Daoy (cell line): Measurements from ENCODE around the gene GNAL. TPM values are rescaled to one million over a fixed set of nuclear protein-coding genes. Genes with fewer than 3 reads are reported as not detected.

Experiments
- DNase-seq: peaks from one replicate; pipeline ENCODE4 v3.0.0-alpha.2; 2015; ENCODE audit warnings: low read depth
- total RNA-seq: library from RNA; depleted of rRNA; stranded (reverse); fragments of >200 nt; shearing (Covaris generic); gene quantifications from 2 replicates; pipeline ENCODE4 v1.2.3, GENCODE V29; 2014

The GNAL gene
- total RNA-seq, 1 experiment from 2014 or later, result 0.97 TPM

DNA sequence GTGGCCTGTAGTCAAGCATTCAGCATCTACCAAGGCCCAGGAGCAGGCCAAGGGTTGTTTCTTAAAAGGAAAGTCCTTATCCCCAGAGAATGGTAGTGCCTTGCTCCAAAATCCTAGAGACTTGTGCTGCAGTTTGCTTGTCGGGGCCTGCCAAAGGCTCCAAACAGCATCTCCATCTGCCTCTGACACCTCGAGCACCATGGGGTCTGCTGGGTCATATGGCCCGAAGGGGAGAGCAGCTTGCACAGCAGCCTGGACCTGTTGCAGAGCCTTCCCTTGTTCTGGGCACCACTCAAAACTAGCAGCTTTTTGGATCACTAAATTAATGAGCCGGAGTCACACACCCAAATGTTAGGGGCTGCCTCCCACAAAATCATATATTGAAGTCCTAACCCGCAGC is 35.7 kb downstream of the GNAL start:
- DNase-seq, result no peak

DNA sequence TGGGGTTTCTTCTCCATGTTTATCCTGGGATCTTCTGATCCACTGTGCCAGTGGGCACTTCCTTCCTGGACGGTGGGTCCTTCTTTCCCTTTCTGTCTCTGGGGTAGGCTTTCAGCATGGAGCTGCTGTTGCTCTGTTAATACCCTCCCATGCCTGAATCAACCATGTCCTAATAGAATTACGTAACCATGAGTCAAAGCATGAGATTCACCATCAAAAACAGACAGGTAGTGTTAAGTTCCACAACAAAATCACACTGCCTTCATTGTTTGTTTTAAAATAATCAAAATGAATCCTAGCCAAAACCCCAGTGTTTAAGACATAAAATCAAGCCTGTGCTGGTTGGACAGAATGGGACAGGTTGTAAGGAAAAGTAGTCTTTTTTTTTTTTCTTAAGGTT is 37.5 kb downstream of the GNAL start:
- DNase-seq, result no peak

GRCh38 chr18:11728249-11728648 is 39.2 kb downstream of the GNAL start:
- peak; percentile 14 for DNase-seq

DNA sequence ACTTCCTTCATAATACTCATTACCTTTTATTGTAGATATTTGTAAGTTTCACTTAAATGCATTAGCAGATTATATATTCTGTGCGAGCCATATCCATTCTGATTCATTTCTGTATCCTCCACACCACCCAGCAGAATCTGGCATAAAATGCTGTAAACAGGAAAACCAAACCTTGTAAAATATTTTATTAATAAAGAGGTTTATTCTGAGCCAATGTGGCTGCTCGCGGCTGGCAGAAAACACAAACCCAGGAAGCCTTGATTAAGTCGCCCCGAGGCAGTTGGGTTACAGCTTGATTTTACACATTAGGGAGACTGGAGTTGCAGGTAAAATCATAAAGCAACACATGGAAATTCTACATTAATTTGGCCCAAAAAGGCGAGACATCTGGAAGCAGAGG is 40.5 kb downstream of the GNAL start:
- no peak for DNase-seq

DNA sequence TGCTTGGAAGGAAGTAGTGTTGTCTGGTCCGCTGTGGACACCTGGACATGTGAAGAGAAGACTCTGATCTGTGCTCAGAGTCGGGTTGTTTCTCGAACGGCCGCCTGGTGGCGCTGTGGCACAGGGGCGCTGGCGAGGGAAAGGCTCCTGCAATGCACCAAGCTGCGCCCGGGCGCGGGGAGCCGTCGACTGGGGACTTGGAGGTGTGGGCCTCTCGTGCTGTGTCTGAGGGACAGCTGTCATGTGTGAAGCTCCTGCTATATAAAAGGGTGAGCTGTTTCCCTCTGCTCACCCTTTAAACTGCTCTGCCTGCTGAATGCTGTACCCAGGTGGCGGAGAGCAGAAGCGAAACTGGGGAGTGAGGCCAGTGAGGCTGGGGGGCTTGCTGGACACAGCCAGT is 44.0 kb downstream of the GNAL start:
- peak; percentile 69 for DNase-seq

- no peak for DNase-seq
Observed at GRCh38 chr18:11736656-11737055, 47.6 kb downstream of the GNAL start.

- no peak for DNase-seq
Observed at GRCh38 chr18:11739893-11740292, 50.8 kb downstream of the GNAL start.

DNA sequence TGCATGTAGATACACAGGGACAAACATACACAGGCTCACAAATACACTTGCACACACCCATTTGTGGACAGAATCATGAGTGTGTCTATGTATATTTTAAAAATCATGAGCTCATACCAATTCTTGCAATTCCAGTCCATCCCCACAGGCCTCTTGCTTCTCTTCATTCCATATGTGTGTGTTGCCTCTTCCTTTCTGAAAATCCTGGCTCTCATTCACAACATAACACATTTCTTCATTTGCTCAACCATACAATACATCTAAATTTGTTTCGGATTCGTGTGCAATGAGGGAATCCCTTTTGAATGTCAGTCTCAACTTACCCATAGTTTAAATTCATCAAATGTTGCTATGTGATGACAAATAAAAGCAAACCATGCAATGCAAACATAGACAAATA is 51.4 kb downstream of the GNAL start:
- no peak for DNase-seq

DNA sequence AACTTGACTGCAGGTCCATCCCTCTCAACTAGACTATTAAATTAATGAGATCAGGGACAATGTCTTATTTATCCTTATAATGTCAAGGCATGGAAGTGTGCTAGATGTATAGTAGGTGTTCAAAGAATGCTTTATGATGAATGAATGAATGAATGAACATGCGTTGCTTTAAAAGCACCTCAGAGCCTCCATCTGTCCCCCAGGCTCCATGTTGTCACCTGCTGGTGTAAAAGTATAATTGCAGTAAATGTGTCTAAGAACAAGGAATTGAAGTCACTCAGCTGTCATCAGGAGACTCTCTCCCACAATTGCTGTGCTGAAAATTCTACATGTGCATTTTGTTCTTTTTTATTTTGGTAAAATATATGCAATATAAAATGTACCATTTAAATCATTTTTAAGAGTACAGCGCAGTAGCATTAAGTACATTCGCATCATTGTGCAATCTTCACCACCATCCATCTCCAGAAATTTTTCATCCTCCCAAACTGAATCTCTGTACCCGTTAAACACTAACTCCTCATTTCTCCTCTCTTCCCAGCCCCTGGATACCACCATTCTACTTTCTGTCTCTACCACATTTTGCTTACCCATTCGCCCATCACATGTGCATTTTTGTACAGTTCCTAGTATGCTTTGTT is 52.6 kb downstream of the GNAL start:
- no peak for DNase-seq

- DNase-seq, result no peak
Observed at GRCh38 chr18:11745521-11745920, 56.5 kb downstream of the GNAL start.

DNA sequence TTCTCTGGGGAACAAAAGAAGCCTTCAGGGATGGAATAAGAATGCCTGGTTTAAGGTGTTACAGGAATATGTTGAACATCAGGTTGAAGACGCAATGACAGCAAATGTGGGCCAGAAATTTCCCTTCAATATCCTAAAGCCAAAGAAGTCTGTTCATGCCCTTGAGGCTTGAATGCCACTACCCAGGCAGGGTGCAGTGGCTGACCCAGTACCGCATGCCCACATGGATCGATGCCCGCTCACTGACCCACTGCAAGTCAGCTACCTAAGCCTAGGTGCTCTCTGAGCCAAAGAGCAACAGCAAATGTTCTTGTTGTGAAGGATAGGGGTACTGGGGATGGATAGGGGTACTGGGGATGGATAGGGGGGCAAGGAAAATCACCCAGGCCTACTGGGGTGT is 58.2 kb downstream of the GNAL start:
- no peak for DNase-seq

- DNase-seq, result no peak
Observed at GRCh38 chr18:11747731-11748130, 58.7 kb downstream of the GNAL start.

GRCh38 chr18:11749305-11749704 is 60.2 kb downstream of the GNAL start:
- DNase-seq, result no peak

DNA sequence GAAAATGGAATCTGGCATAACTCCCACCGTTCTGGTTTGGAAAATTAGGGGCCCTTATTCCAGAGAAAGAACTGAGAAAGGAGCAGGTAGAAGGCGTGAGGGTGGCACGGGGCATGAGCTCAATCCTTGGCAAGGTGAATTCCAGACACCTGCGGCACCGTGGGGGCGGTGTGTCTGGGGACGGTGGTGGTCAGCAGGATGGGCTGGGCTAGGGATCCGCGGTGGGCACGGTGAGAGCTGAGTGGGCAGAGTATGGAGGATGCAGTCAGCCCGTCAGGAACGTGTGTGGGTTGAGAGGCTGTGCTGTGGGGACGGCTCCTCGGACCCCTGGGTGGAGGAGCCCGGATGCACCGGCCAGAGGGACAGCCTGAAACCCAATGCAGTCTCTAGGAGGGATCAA is 61.1 kb downstream of the GNAL start:
- DNase-seq, result no peak

GRCh38 chr18:11750581-11751310 is 61.7 kb downstream of the GNAL start:
- DNase-seq, result no peak

- DNase-seq, result no peak
Observed at GRCh38 chr18:11751341-11752115, 62.5 kb downstream of the GNAL start.

GRCh38 chr18:11752116-11752911 is 63.2 kb downstream of the GNAL start:
- DNase-seq, result peak; percentile 37

GRCh38 chr18:11754979-11755378 is 65.9 kb downstream of the GNAL start:
- DNase-seq, result no peak

DNA sequence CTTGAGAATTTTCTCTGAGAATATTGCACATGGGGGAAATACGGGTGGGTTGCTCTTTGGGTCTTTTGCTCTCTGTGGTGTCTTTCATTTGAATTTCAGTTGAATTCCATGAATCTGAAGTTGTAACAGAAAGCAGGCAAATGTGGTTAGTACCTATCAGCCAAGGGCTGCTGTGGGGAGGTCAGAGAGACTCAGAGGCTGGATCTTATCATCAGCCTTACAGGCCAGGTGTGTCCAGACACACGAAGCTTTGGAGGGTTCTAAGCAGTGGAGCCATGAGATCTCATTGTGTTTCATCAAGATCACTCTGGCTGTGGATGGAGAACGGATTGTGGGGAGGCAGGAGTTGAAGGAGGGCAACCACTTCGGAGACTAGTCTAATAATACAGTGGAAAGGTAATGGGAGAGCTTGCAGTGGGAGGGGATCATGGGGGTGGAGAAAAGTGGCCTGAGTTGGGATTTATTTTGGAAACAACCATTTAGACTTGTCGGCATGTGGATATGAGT is 68.1 kb downstream of the GNAL start:
- DNase-seq, result no peak

DNA sequence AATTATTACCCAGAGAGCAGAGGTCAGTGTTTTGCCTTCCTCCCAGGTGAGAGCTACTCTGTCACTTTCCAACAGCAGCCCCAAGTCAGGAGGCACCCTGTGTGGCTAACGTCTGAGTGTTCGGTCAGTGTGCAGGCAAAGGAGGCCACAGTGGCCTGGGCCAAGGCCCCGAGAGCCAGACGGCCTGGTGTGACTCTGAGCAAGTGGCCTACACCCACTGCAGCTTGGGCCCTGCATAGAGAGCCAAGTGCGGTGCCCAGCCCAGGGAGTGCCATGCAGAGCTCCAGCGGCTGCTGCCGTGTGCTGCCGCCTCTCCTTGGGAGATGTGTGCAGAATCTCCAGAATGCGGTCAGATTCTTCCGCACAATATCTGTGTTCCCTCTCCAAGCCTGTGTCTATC is 70.4 kb downstream of the GNAL start:
- no peak for DNase-seq

- no peak for DNase-seq
Observed at GRCh38 chr18:11760498-11761167, 71.6 kb downstream of the GNAL start.
